GM18517 (cell line): ENCODE data around the gene TEAD1.

Experiments used
- ATAC-seq: cut with Tn5 transposase; IDR thresholded peaks from one replicate; pipeline ENCODE4 v1.9.1; 2021; ENCODE audit warnings: mild to moderate bottlenecking, moderate library complexity; ENCODE audit not compliant: unreplicated experiment

The TEAD1 gene

DNA sequence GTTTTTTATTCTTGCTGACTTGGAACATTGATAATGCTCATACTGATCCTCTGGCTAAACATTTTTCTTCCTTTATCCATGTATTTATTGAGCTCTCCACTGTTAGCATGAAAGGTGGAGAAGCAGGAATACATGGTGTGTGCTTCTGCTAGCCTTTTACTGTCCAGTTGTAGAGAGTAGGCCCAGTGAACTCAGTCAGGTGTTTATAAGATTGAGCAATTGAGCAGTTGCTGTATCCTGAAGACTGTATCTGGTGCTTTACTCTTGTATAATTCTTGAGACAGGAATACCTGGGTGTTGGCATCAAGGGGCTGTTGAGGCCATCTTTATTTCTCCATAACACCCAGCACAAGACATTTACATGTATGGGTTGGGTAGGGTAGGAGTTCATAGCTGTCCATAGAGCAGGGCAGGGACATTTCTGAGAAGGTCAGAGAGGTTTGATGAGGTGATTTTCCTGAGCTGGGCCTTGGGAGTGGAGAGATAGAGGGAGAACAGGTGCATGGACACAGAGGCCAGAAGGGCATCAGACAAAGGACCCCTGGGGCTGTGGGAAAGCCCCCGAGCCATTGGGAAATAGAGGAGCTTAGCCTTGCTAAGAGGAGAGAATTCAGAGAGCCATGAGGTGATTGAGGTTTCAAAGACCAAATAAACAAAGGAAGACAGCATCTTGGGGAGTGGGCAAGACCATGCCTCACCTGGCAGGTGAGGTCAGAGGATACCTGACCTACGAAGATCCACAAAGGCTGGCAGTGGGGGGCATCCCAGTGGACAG lies 155.5 kb downstream of the TEAD1 start:
- no peak for ATAC-seq

DNA sequence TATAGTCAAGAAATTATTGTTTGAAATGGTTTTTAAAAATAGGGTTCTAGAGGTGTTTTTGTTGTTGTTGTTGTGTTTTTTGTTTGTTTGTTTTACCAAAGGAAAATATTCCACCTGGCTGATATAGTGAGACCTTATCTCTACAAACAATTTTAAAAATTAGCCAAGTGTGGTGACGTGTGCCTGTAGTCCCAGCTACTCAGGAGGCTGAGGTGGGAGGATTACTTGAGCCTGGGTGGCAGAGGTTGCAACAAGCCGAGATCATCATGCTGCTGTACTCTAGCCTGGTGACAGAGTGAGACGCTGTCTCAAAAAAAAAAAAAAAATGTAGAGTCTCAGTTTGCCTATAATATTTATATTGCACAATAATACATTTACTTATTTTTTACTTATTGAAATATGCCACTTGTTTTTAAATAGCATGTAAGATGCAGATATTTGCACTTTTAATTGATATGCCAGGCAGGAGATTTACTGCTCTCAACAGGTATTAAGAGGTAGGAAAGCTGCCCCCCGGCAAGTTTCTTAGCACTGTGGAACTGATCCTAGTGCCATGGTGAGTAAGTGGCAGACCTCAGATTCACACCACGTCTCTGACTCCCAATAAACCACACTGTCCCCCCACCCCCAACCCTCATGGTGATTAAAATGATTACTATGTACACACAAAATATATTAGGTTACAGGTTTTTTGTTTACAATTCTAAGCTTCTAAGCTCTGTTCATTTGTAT lies 157.4 kb downstream of the TEAD1 start:
- no peak for ATAC-seq

DNA sequence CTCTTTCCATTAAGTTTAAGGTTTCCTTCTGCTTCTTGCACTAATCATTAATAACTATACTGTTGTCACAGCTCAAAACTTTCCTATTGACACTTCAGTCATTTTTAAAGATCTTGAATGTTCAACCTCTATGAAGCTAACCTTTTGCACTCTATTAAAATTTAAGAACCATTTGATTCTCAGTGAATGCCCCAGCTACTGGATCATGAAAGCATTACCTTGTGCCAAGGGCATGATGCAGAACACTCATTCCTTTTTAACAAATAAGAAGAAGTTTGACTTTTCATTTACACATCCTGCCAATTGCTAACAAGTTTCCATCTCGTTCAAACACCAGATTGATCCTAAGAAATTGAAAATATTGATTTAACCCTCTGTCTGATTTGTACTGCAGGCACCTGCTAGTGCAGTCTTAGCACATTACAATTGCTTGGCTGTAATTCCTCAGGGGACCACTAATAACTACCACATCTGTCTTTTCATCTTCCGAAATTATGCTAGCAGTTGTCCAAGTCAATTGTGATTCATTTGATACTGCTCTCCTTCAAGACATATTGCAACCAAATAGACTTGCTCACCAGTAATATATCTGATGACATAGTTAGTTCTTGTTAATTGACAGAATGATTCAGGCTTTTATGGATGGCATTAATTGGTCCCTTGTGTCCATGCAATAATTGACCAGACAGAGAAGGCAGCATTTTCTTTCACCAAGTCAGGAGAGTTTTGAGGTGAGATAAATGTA lies 158.4 kb downstream of the TEAD1 start:
- ATAC-seq = no peak

DNA sequence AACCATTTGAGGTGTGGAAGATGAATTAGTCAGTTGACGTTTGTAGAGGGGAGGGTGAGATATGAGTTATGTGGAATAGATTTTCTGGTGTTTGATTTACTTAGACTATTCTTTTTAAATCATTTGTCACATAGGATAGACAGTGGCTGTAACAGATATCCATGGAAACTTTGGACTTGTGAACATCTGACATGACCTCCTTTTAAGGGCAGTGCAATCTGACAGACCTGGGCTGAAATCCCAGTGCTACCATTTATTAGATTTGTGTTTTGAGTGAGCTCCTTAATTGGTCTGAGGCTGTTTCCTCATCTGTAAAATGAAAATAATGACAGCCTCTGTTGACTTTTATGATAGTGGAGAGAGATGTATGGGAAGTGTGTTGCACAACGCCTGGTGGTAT lies 159.9 kb downstream of the TEAD1 start:
- no peak for ATAC-seq

DNA sequence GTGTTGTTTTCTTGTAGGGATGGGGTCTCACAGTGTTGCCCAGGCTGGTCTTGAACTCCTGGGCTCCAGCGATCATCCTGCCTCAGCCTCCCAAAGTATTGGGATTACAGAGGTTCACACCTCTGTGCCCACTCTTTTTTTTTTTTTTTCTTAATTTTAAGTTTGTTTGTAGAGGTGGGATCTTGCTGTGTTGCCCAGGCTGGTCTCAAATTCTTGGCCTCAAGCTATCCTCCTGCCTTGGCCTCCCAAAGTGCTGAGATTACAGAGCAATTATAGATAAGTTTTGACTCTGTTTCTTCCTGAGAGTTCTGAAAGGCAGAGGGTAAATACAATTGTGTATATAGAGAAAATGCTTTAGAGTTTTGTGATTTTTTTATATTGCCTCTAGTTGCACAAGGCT lies 160.4 kb downstream of the TEAD1 start:
- ATAC-seq = no peak

DNA sequence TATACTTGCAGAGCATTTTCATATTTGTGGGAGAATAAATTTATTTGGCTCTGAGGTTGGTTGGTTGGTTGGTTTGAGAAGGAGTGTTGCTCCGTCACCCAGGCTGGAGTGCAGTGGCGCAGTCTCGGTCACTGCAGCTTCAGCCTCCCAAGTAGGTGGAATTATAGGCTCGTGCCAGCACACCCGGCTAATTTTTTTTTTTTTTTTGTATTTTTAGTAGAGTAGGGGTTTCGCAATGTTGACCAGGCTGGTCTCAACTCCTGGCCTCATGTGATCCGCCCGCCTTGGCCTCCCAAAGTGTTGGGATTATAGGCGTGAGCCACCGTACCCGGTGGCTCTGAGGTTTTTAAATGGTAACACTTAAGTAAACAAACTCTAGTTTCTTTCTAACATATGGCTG lies 161.1 kb downstream of the TEAD1 start:
- ATAC-seq = no peak

DNA sequence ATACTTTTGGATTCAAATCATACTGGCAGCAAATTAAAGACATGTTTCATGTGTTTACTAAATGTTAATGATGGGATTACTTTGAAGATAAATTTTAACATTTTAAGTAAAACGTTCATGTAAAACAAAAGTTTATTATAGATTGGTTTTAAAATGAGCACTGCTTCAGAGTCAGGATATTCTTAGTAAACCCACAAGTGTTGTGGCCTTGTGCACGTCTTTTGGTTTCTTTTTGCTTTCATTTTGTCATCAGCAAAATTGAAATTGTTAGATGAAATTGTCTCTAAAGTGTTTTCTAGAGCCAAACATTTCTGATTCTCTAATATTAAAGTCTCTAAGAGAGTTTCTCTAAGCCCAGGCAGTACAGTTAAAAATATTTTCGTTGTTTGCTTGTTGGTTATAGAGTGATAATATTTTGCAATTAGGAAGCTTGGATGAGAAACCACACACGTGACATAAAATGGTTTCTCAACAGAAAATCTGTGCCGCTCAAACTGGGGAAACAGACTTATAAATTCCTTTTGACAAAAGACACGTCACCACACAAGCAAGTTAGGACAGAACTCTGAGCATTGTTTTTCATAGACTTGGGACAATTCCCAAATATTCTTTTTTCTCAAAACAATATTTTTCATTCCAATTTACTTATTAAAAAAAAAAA lies 164.4 kb downstream of the TEAD1 start:
- ATAC-seq = no peak

DNA sequence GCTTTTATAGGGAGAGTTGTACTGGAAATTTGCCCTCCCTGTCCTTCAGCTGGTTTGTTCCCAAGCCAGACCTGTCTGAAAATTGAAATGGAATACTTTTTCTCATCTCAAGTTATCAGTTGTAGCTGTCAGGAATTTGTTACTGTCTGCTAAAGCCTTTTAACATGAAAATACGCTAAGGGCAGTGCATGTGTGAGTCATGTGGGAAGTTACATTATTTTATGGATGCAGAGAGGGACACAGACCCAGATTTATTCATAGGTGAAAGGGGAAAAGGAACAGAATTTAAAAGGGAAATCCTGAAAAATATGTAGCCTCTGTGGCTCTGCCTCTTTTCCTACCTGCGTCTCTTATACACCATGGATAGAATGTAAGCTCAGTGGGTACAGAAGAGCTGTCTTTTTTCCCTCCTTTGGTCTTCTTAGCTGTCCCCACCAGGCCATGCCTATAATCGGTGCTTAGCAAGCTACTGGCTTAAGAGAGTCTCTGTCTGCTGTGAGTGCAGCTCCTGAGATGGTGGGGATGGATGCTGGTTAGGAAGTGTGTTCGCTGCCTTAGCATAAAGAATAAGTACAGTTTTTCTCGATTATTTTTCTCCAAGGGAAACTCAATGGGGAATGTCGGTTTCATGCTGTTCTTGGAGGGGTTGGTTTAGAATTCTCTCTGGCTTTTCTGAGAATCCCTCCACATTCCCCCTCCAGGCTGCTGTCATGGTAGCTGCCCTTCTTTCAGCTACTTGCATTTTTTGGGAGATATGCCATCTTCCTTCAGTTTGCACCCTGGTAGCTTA lies 166.8 kb downstream of the TEAD1 start:
- no peak for ATAC-seq

DNA sequence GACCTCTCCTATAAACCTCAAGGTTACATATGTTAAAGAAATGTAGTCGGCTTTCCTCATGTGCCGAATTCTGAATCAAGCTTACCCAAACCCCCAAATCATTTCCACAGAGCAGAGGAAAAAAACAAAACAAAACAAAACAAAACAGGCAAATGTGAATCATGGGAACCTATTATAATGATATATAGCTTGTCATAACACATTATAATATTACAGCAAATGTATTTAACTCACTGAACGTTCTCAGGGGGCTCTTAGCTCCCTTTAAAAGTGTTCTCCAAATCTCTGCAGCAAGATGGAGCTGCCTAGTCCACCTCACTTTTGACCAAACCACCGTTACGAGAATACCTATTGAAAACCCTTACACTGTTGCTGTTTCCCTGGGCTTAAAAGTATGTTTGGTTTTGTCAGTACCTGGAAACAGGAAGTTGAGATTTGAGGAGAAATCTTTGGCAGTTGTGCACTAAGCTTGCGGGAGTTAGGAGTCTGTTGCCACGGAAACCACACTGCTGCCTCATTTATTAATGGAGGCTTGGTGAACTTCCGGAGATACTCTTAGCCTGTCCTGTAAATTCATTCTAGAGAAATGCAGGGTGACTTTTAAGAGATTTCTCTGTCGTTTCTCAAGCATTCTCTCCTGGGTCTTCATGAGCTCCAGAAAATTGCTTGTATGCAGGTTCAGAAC lies 167.9 kb downstream of the TEAD1 start:
- no peak for ATAC-seq

DNA sequence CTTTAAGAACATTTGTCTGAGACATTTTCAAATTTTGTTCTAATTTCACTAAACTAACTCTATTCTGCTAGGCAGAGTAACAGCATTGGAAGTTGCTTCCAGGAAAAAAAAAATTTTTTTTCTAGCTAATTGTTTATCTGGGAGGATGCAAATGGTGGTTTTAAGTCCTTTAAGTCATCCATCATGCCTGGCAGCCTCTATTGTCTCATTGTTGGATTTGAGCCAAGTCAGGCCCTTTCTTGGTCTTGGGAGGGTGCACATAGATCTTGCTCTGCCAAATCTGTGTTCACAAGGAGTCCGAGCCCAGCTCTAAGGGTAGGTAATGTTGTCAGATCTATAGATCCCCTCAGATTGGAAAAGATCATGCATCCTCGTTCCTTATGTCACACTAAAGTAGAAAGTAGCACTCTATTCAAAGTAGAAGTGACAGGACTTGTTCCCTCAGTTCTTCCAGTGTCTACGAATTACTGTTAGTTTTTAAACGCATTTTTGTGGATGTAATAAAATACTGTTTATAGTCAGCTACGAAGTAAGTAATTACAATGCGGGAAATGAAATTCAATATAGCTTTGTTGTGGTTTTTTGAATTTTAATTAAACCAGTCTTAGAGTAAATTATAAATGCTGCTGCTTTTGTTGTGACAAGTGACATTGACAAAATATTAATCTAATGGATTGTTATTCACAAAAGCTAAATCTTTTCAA lies 168.9 kb downstream of the TEAD1 start:
- ATAC-seq = no peak

DNA sequence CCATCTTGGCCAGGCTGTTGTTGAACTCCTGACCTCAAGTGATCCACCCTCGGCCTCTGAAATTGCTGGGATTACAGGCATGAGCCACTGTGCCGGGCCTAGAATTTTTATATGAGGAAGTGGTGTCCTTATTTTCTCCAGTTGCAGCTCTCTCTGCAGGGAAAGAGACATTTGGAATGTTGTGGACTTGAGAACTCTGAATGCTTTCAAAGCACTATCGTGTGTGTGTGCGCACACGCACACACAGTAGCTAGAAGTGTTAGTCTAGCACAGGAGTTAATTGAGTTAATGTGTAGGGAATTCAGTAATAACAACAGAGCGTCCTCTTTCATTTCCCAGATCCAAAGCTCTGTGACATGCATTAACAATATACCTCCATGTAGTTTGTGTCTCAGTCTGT lies 170.9 kb downstream of the TEAD1 start:
- no peak for ATAC-seq

DNA sequence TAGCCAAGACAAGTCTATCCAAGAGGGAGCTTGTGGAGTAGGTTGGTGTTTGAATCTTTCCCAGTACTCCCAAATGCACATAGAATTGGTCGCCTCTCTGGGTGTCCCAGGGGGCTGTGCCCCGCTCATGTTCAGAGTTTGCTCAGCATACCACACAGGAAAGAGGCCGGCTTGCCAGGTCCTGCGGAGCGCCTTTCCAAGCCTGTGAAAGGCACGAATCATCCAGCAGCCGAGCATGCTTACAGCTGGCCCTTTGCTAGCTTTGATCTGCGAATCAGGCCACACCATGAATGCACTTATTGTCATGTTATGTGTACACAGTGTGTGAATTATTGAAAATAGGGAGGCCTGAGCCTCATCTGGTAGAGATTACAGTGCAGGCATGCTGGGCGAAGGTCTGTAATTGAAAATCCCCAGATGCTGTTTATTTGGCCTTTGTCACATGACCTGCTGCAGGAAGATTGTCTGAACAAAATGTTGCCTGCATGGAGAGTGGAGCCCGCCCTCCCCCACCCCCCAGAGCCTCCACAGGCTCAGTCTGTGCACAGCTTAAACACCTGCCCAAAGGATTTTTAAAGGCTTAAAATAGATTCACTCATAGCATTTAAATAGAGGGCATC lies 171.6 kb downstream of the TEAD1 start:
- ATAC-seq = no peak

DNA sequence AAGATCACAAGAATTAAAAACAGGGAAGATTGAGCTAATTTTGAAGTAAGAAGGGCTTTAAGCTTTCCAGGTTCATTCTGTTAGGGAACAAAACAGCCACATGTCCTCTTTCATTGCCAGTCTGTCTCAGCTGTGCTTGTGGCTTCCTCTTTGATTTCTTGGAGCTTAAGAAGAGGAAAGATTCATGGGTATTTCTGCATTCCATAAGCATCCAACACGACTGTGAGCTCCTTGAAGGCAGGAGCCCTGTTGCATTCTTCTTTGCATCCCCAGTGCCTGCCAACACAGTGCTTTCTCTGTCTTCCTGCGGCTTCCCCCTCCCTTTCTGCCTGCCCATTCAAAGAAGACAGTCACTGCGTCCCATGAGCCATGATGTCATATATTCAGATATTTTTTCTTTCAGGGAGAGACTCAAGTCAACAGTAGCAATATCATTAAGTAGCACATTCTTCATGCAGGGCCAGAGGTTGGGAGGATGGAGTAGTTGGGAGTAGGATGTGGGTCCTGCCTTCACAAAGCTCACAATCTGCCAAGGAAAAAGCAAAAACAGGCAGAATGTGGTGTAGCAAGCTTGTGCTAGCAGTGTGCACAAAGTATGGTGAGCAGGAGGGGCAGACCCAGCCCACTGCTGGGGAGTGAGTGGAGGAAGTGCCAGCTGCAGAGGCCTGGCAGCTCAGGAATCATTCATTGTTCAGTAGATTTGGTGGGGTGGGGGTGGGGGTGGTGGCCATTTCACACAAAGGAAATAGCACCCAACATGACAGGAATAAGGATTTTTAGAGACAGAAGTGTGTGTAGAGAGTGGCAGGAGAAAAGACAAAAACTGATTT lies 172.8 kb downstream of the TEAD1 start:
- ATAC-seq = no peak

DNA sequence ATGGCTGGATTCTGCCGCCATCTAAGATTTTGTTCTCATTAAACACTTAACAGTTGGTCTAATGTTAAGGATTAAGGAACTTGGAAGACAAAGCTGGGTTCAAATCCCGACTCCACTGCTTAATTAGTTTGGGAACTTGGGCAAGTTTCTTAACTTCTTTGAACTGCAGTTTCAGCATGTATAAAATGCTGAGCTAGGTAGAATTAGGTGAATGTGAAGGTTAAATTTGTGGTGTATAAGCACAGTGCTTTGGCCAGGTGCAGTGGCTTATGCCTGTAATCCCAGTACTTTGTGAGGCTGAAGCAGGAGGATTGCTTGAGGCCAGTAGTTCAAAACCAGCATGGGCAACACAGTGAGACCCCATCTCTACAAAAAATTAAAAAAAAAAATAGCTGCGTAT lies 174.2 kb downstream of the TEAD1 start:
- ATAC-seq = no peak

DNA sequence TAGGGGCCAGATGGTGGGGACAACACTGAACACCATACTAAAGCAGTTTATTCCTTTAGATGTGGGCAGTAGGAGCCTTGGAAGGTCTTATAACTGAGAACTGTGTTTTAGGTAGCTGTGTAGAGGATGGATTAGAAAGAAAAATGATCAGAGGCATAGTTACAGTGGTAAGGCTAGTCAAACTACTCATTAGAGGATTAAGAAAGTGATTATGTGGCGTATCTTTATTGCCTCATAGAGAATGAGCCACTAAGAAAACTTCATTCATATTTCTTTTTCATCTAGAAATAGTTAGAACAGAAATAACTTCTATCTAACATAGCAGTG lies 179.1 kb downstream of the TEAD1 start:
- no peak for ATAC-seq

DNA sequence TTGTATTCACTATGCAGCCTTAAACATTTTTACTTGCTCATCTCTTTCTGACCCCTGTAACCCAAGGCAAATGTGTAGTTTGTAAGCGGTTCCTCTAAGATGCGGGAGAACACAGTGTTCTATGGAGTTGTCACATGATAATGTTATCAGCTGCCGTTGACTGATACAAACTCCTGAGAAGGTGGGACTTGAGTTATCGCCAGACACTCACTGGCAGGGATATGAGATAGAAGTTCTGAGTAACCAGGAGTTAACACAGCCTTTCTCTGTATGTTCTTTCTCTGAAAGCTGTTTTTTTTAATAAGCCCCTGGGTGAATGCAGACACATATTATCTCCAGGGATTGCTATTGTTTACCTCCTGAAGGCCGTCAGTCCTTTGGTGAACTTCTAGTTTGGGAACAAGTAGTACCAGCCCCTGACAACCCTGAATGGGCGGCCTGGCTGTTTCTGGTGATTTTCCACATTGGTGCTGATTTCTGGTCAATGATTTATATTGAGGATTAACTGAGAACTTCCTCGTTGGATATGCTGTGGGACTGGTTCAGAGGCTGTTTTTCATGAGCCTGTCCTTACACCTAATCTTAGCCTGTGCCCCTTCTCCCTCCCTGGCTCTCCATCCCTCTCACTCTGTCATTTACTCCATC lies 179.6 kb downstream of the TEAD1 start:
- no peak for ATAC-seq

DNA sequence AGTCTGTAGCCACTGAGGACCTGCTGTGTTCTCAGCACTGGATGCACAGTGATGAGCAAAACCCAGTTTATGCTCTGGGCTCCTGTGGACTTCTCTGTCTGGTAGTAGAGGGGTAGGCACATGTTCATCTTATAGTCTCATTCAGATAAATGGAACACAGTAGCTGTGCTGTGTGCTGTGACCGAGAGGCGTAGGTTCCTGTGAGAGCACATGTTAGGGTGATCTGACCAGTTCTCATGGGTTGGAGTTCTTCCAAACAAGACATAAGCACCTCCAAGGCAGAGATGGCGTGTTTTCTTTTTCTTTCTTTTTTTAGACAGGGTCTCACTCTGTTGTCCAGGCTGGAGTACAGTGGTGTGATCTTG lies 180.1 kb downstream of the TEAD1 start:
- ATAC-seq = no peak

DNA sequence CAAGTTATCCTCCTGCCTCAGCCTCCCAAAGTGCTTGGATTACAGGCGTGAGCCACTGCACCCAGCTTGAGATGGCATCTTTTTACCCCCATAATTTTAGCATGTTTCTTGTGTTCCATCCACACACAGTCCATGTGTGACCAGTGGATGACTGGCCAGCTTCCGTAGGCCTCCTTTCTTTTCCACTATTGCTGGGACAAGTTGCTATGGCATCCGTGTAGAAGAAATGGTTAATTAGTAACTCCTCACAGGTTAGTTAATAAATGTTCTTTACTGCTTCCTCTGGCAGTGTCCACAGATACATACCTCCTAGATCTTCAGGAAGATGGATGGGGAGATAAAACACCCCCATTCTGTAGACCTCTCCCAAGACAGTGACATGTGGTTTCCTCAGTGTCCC lies 180.6 kb downstream of the TEAD1 start:
- no peak for ATAC-seq
